Endothelial cell of umbilical vein (primary cell): ENCODE data around the gene ATP13A2. TPM values are rescaled to one million over a fixed set of nuclear protein-coding genes. Genes with fewer than 3 reads are reported as not detected.

ENCODE experiments used
- BruUV-seq: library from RNA; stranded (reverse); fragments of 400-500 nt; replicated peaks from 2 replicates; lab custom pipeline; 2021; lab: Mats Ljungman, UMichigan
- CTCF ChIA-PET: fragments of 300-600, 350-600 bp; sonication (Branson Sonifier 250); formaldehyde crosslinking; loops from one replicate; lab custom pipeline; 2021; ENCODE audit warnings: antibody characterized with exemption, inconsistent platforms; lab: Charles Lee
- POLR2A ChIA-PET: fragments of 300-600, 350-600 bp; sonication (Branson Sonifier 250); formaldehyde crosslinking; loops from one replicate; lab custom pipeline; 2021; ENCODE audit warnings: antibody characterized with exemption, inconsistent platforms; lab: Charles Lee
- DNase-seq: peaks from one replicate; pipeline ENCODE4 v3.0.0-alpha.2; 2011; ENCODE audit warnings: low read depth, low spot score
- FAIRE-seq: peaks from 2 replicates; lab custom pipeline; 2011; peaks lifted over from hg19 to GRCh38; lab: Jason Lieb, UNC
- H2AFZ ChIP-seq: 2 replicates; pipeline ENCODE4 v1.6.0; 2012; ENCODE audit warnings: low read depth, low read length, control low read depth, inconsistent platforms
- H3K27ac ChIP-seq: 2 replicates; pipeline ENCODE4 v1.5.1; 2011; ENCODE audit warnings: low read depth, mild to moderate bottlenecking, control low read depth, low read length, moderate library complexity; ENCODE audit not compliant: insufficient read depth
- H3K27me3 ChIP-seq, 2 experiments: 2 replicates each; pipeline versions ENCODE4 v1.6.0 to v1.6.1; 2011; ENCODE audit warnings: low read length in 2 of 2, mixed read lengths in 1 of 2; ENCODE audit not compliant: control insufficient read depth in 2 of 2, insufficient read depth in 2 of 2
- H3K36me3 ChIP-seq, 2 experiments: 2 replicates in 1 of 2; 3 replicates in 1 of 2; pipeline ENCODE4 v1.5.1; 2011; ENCODE audit warnings: low read length in 2 of 2, mild to moderate bottlenecking in 1 of 2, moderate library complexity in 1 of 2; ENCODE audit not compliant: control insufficient read depth in 2 of 2, insufficient read depth in 2 of 2; ENCODE audit errors: extremely low read depth in 1 of 2
- H3K4me1 ChIP-seq: 3 replicates; pipeline ENCODE4 v1.5.1; 2011; ENCODE audit warnings: mild to moderate bottlenecking, low read length; ENCODE audit not compliant: control insufficient read depth, insufficient read depth; ENCODE audit errors: extremely low read depth
- H3K4me2 ChIP-seq: 2 replicates; pipeline ENCODE4 v1.6.1; 2011; ENCODE audit warnings: low read length, control low read depth, mixed read lengths; ENCODE audit not compliant: insufficient read depth
- H3K4me3 ChIP-seq, 3 experiments: fragments of 200-600 bp in 1 of 3; sonication (generic), shearing (Covaris generic) in 1 of 3; replicated peaks in 1 of 3; 2 replicates each; pipeline ENCODE4 v1.5.1; 2011 to 2016; ENCODE audit warnings: control low read depth in 3 of 3, low read length in 3 of 3, mild to moderate bottlenecking in 2 of 3, inconsistent platforms in 1 of 3, low read depth in 1 of 3, moderate library complexity in 1 of 3; ENCODE audit not compliant: insufficient read depth in 1 of 3
- H3K79me2 ChIP-seq: 2 replicates; pipeline ENCODE4 v1.6.0; 2012; ENCODE audit warnings: low read length, inconsistent platforms; ENCODE audit not compliant: control insufficient read depth, insufficient read depth
- H3K9ac ChIP-seq: replicated peaks from 2 replicates; pipeline ENCODE3; 2011; ENCODE audit warnings: low read length, control low read depth; ENCODE audit not compliant: insufficient read depth; ENCODE audit errors: extremely low read depth
- H3K9me1 ChIP-seq: replicated peaks from 3 replicates; pipeline ENCODE4 v1.6.0; 2011; ENCODE audit warnings: mild to moderate bottlenecking, low read length; ENCODE audit not compliant: control insufficient read depth, insufficient read depth; ENCODE audit errors: extremely low read depth
- H3K9me3 ChIP-seq: replicated peaks from 2 replicates; pipeline ENCODE4 v1.5.1; 2012; ENCODE audit warnings: low read length, inconsistent platforms; ENCODE audit not compliant: control insufficient read depth, insufficient read depth
- H4K20me1 ChIP-seq: replicated peaks from 2 replicates; pipeline ENCODE3; 2011; ENCODE audit warnings: mild to moderate bottlenecking, low read length; ENCODE audit not compliant: control insufficient read depth, insufficient read depth; ENCODE audit errors: extremely low read depth
- EZH2 ChIP-seq: IDR thresholded peaks from 2 replicates; pipeline ENCODE4 v1.6.1; 2012; ENCODE audit warnings: borderline replicate concordance, low read depth, mild to moderate bottlenecking, moderate library complexity, low read length, inconsistent platforms; ENCODE audit not compliant: severe bottlenecking
- FOS ChIP-seq: IDR thresholded peaks from 2 replicates; pipeline ENCODE4 v1.6.1; 2011; ENCODE audit warnings: mild to moderate bottlenecking, low read length, moderate library complexity, borderline replicate concordance; ENCODE audit not compliant: insufficient read depth
- GATA2 ChIP-seq: IDR thresholded peaks from 2 replicates; pipeline ENCODE4 v1.7.0; 2011; ENCODE audit warnings: low read depth, mild to moderate bottlenecking, moderate library complexity, mixed read lengths, low read length; ENCODE audit not compliant: insufficient read length, insufficient read depth
- JUN ChIP-seq: IDR thresholded peaks from 2 replicates; pipeline ENCODE4 v1.6.1; 2011; ENCODE audit warnings: borderline replicate concordance, low read depth; ENCODE audit not compliant: insufficient read length, insufficient read depth
- MYC ChIP-seq: IDR thresholded peaks from one replicate; pipeline ENCODE4 v1.6.1; 2011; ENCODE audit warnings: mild to moderate bottlenecking, low read depth, low read length
- POLR2A ChIP-seq: IDR thresholded peaks from 2 replicates; pipeline ENCODE4 v1.6.1; 2012; ENCODE audit warnings: low read depth, mild to moderate bottlenecking, control low read depth, low read length
- POLR2AphosphoS5 ChIP-seq: IDR thresholded peaks from 2 replicates; pipeline ENCODE4 v1.6.1; 2012; ENCODE audit warnings: low read depth, mild to moderate bottlenecking, control low read depth, low read length, moderate library complexity; ENCODE audit not compliant: insufficient read depth
- dilution Hi-C: fragments of 300-500 bp; cut with MboI; formaldehyde crosslinking; loops from one replicate; pipeline ENCODE4 v1.15.0; 2019; ENCODE audit warnings: low sequenced_read_pairs; ENCODE audit not compliant: extremely low pct_ligation_motif_present
- intact Hi-C: fragments of 100-400 bp; cut with micrococcal nuclease; formaldehyde crosslinking; loops from one replicate; pipeline ENCODE4 v1.10.0; 2022
- polyA plus RNA-seq, 4 experiments: library from polyadenylated mRNA; depleted of rRNA in 3 of 4; stranded (reverse) in 3 of 4; unstranded in 1 of 4; fragments of >200 nt; gene quantifications; 2 replicates each; pipeline versions ENCODE4 v1.2.1 to v1.2.3, GENCODE V29; 2011 to 2012; ENCODE audit warnings: missing spikeins in 1 of 4
- total RNA-seq: library from RNA; stranded (reverse); gene quantifications from 2 replicates; pipeline ENCODE4 v1.2.3, GENCODE V29; 2021
- TF ChIP-seq, protein P1 (sequence below), 2 donors: IDR thresholded peaks; 1 replicate in 1 of 2; 2 replicates in 1 of 2; pipeline ENCODE4 v1.5.1; 2011; ENCODE audit warnings: low read length in 2 of 2, mild to moderate bottlenecking in 2 of 2, moderate library complexity in 2 of 2, control low read depth in 1 of 2, inconsistent platforms in 1 of 2, low read depth in 1 of 2; ENCODE audit not compliant: insufficient read depth in 1 of 2; ENCODE audit errors: extremely low read depth in 1 of 2
- TF ChIP-seq, protein P2 (sequence below): IDR thresholded peaks from 2 replicates; pipeline ENCODE4 v1.6.1; 2011; ENCODE audit not compliant: insufficient read depth, insufficient read length

The ATP13A2 gene
- total and polyA plus RNA-seq, 2 donors (not counting 3 experiments of a cell fraction or from before 2014, with no cell fraction given): 44.9 to 60.6 TPM

DNA sequence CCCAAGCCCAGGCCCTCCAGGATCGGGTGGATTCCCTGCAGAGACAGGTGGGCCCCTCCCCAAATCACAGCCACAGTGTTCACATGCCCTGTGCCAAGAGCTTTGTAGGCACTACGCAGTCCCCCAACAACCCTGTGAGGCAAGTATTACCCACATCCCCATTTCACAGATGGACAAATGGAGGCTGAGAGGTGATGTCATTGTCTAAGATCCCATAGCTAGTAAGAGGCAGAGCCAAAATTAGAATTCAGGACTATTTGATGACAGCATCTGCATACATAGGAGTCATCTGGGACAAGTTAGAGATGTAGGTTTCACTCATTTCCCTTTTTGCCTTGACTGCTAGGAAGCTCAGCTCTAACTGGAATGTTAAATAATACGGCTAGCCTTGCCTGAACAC, 43.4 kb downstream of the ATP13A2 start:
- peaks cover 11% of the 10 kb centered on the region for H3K4me1 ChIP-seq
- no peak overlapping the region for H3K9ac ChIP-seq
- DNase-seq (no peak), FAIRE-seq (no peak)
- ChIA-PET CTCF (interaction anchor here (3.1 kb wide), 1 partner anchor 12 kb away, joined by 25 read pairs; the partner anchor contains the start of gene MFAP2), POLR2A (no interaction called here)
- no peaks in the 10 kb centered on the region for H3K9me1 ChIP-seq
- no peaks in the 10 kb centered on the region for H3K79me2 ChIP-seq
- H3K9me3 ChIP-seq: no peaks in the 10 kb centered on the region
- dilution Hi-C loops: no loop called here
- TF ChIP-seq, protein P1, sequence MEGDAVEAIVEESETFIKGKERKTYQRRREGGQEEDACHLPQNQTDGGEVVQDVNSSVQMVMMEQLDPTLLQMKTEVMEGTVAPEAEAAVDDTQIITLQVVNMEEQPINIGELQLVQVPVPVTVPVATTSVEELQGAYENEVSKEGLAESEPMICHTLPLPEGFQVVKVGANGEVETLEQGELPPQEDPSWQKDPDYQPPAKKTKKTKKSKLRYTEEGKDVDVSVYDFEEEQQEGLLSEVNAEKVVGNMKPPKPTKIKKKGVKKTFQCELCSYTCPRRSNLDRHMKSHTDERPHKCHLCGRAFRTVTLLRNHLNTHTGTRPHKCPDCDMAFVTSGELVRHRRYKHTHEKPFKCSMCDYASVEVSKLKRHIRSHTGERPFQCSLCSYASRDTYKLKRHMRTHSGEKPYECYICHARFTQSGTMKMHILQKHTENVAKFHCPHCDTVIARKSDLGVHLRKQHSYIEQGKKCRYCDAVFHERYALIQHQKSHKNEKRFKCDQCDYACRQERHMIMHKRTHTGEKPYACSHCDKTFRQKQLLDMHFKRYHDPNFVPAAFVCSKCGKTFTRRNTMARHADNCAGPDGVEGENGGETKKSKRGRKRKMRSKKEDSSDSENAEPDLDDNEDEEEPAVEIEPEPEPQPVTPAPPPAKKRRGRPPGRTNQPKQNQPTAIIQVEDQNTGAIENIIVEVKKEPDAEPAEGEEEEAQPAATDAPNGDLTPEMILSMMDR (IDR thresholded peaks at IDR 0.05; ENCODE audit: extremely low read depth in 1 of 2, insufficient read depth in 1 of 2, low read depth in 1 of 2, low read length in 2 of 2): no peak
- TF ChIP-seq POLR2A: no peak
- TF ChIP-seq, protein P2, sequence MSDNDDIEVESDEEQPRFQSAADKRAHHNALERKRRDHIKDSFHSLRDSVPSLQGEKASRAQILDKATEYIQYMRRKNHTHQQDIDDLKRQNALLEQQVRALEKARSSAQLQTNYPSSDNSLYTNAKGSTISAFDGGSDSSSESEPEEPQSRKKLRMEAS: no peak
- no peak for TF ChIP-seq POLR2AphosphoS5
- TF ChIP-seq EZH2: no peak
- no peak for TF ChIP-seq FOS
- no peak for TF ChIP-seq JUN
- TF ChIP-seq MYC: no peak
- no peak for TF ChIP-seq GATA2
- no TSS peak for BruUV-seq
- no peaks in the 10 kb centered on the region for H3K27me3 ChIP-seq
- peaks cover 0 to 9% of the 10 kb centered on the region in 2 experiments for H3K36me3 ChIP-seq
- no peaks in the 10 kb centered on the region for H4K20me1 ChIP-seq
- H3K4me3 ChIP-seq: no peak overlapping the region
- H3K4me2 ChIP-seq: no peak overlapping the region
- H3K27ac ChIP-seq: no peak overlapping the region
- no peak overlapping the region for H2AFZ ChIP-seq
- intact Hi-C loops: no loop called here
